GM23248 (cell line): ENCODE data around the gene ADAM33. TPM values are rescaled to one million over a fixed set of nuclear protein-coding genes. Genes with fewer than 3 reads are reported as not detected.

ENCODE experiments used
- DNase-seq: peaks from one replicate; pipeline ENCODE4 v3.0.0-alpha.2; 2015
- H2AFZ ChIP-seq: fragments of 200-600 bp; sonication (generic); 2 replicates; pipeline ENCODE4 v1.6.1; 2016; ENCODE audit warnings: antibody characterized with exemption
- H3F3A ChIP-seq: fragments of 200-600 bp; sonication (generic); 2 replicates; pipeline ENCODE4 v1.6.1; 2016; ENCODE audit warnings: mild to moderate bottlenecking, antibody characterized with exemption, mixed run types; ENCODE audit not compliant: insufficient read depth
- H3K27ac ChIP-seq: fragments of 200-600 bp; sonication (generic); 2 replicates; pipeline ENCODE4 v1.5.1; 2016; ENCODE audit warnings: mild to moderate bottlenecking
- H3K27me3 ChIP-seq: fragments of 200-600 bp; sonication (generic); replicated peaks from 2 replicates; pipeline ENCODE4 v1.6.1; 2016; ENCODE audit warnings: mild to moderate bottlenecking; ENCODE audit not compliant: insufficient read depth
- H3K36me3 ChIP-seq: fragments of 200-600 bp; sonication (generic); 2 replicates; pipeline ENCODE4 v1.6.1; 2016; ENCODE audit warnings: low read depth, mild to moderate bottlenecking
- H3K4me1 ChIP-seq: fragments of 200-600 bp; sonication (generic); 2 replicates; pipeline ENCODE4 v1.6.1; 2016; ENCODE audit warnings: mild to moderate bottlenecking; ENCODE audit not compliant: insufficient read depth
- H3K4me2 ChIP-seq: fragments of 200-600 bp; sonication (generic); one replicate; pipeline ENCODE4 v1.6.1; 2016; ENCODE audit warnings: mild to moderate bottlenecking; ENCODE audit not compliant: unreplicated experiment
- H3K4me3 ChIP-seq: fragments of 200-600 bp; sonication (generic); 2 replicates; pipeline ENCODE4 v1.5.1; 2016; ENCODE audit warnings: mild to moderate bottlenecking
- H3K79me2 ChIP-seq: fragments of 200-600 bp; sonication (generic); 2 replicates; pipeline ENCODE4 v1.6.1; 2016; ENCODE audit warnings: mild to moderate bottlenecking; ENCODE audit not compliant: insufficient read depth
- H3K9ac ChIP-seq: fragments of 200-600 bp; sonication (generic); 2 replicates; pipeline ENCODE4 v1.6.1; 2016; ENCODE audit warnings: mild to moderate bottlenecking
- H3K9me2 ChIP-seq: fragments of 200-600 bp; sonication (generic); 2 replicates; pipeline ENCODE4 v1.6.1; 2016; ENCODE audit warnings: mixed run types, mild to moderate bottlenecking, moderate library complexity; ENCODE audit not compliant: insufficient read depth
- H3K9me3 ChIP-seq: fragments of 200-600 bp; sonication (generic); one replicate; pipeline ENCODE4 v1.6.1; 2017; ENCODE audit warnings: low read depth
- H4K20me1 ChIP-seq: fragments of 200-600 bp; sonication (generic); 2 replicates; pipeline ENCODE4 v1.6.0; 2016; ENCODE audit not compliant: insufficient read depth
- EZH2 ChIP-seq: fragments of 200-600 bp; sonication (generic); IDR thresholded peaks from 2 replicates; pipeline ENCODE4 v1.6.1; 2018; ENCODE audit warnings: antibody characterized with exemption, mild to moderate bottlenecking; ENCODE audit not compliant: insufficient read depth, poor library complexity, severe bottlenecking
- EZH2phosphoT487 ChIP-seq: fragments of 200-600 bp; sonication (generic); IDR thresholded peaks from 2 replicates; pipeline ENCODE4 v1.6.1; 2018; ENCODE audit warnings: antibody characterized with exemption, moderate library complexity, mild to moderate bottlenecking, low read depth; ENCODE audit not compliant: insufficient read depth
- WGBS, 2 experiments: methylation state at CpG; one replicate each; pipeline ENCODE4 v1.1.6; 2015 to 2017; ENCODE audit warnings: low lambda C conversion rate in 2 of 2, low coverage in 1 of 2; ENCODE audit errors: missing lambda C conversion rate in 2 of 2; 5-methylcytosine and 5-hydroxymethylcytosine counted together
- in situ Hi-C: fragments of 300-500 bp; cut with MboI; formaldehyde crosslinking; loops from 2 replicates; pipeline ENCODE4 v1.15.0; 2020
- polyA plus RNA-seq: library from polyadenylated mRNA; unstranded; fragments of >200 nt; fragmentation: Nextera tagmentation; extraction: Ambion mirVana; gene quantifications from 2 replicates; pipeline ENCODE4 v1.2.1, GENCODE V29; 2016
- total RNA-seq: library from RNA; depleted of rRNA; stranded (reverse); fragments of >200 nt; shearing (Covaris generic); gene quantifications from 2 replicates; pipeline ENCODE4 v1.2.3, GENCODE V29; 2014

Gene ADAM33
- total and polyA plus RNA-seq, 2 experiments from 2014 or later = 22.6 to 53.1 TPM

- H3K9me2 ChIP-seq = no peaks in the 10 kb centered on the region
- DNase-seq = no peak
- H3K9me3 ChIP-seq = no peaks in the 10 kb centered on the region
- no peaks in the 10 kb centered on the region for H3K79me2 ChIP-seq
- H3K4me2 ChIP-seq = no peak overlapping the region
- in situ Hi-C loops = no loop called here
- WGBS, 2 experiments = 81 to 90% methylated on average over 9 to 10 of the region's 10 CpGs
- H4K20me1 ChIP-seq = no peaks in the 10 kb centered on the region
- H2AFZ ChIP-seq = no peak overlapping the region
- no peaks in the 10 kb centered on the region for H3K36me3 ChIP-seq
- no peaks in the 10 kb centered on the region for H3F3A ChIP-seq
- no peak overlapping the region for H3K4me3 ChIP-seq
- no peak overlapping the region for H3K9ac ChIP-seq
- TF ChIP-seq EZH2 (no peak), EZH2phosphoT487 (no peak)
- no peaks in the 10 kb centered on the region for H3K27me3 ChIP-seq
- peaks cover 8% of the 10 kb centered on the region; the same call in 1 of the 2 replicates for H3K4me1 ChIP-seq
- H3K27ac ChIP-seq = no peak overlapping the region
These were observed 10.9 kb downstream of the ADAM33 start for GRCh38 chr20:3670945-3671344.

GRCh38 chr20:3670511-3670910 lies 11.3 kb downstream of the ADAM33 start:
- Histone ChIP-seq H3K4me1 (peaks cover 8% of the 10 kb centered on the region; the same call in 1 of the 2 replicates), H3K27me3 (no peaks in the 10 kb centered on the region), H3K36me3 (no peaks in the 10 kb centered on the region), H2AFZ (no peak overlapping the region), H3K9ac (no peak overlapping the region), H3K9me2 (no peaks in the 10 kb centered on the region), H3F3A (no peaks in the 10 kb centered on the region), H4K20me1 (no peaks in the 10 kb centered on the region), H3K4me2 (no peak overlapping the region), H3K9me3 (no peaks in the 10 kb centered on the region), H3K27ac (no peak overlapping the region), H3K79me2 (no peaks in the 10 kb centered on the region), H3K4me3 (no peak overlapping the region)
- WGBS, 2 experiments = 52 to 54% methylated on average over 6 of the region's 6 CpGs
- in situ Hi-C loops = no loop called here
- TF ChIP-seq EZH2 (no peak), EZH2phosphoT487 (no peak)
- DNase-seq = peak; percentile 79

- Histone ChIP-seq H3K79me2 (no peaks in the 10 kb centered on the region), H3K4me1 (peaks cover 8% of the 10 kb centered on the region; the same call in 1 of the 2 replicates), H2AFZ (no peak overlapping the region), H3K27me3 (no peaks in the 10 kb centered on the region), H3K9ac (no peak overlapping the region), H3K4me2 (no peak overlapping the region), H3F3A (no peaks in the 10 kb centered on the region), H3K27ac (no peak overlapping the region), H3K36me3 (no peaks in the 10 kb centered on the region), H4K20me1 (no peaks in the 10 kb centered on the region), H3K4me3 (no peak overlapping the region), H3K9me2 (no peaks in the 10 kb centered on the region), H3K9me3 (no peaks in the 10 kb centered on the region)
- peak; percentile 24 for DNase-seq
- TF ChIP-seq EZH2 = no peak
- TF ChIP-seq EZH2phosphoT487 = no peak
- in situ Hi-C loops = no loop called here
- WGBS, 2 experiments = 79 to 81% methylated on average over 12 to 13 of the region's 13 CpGs
These were observed 12.0 kb downstream of the ADAM33 start for GRCh38 chr20:3669710-3670367.

- Histone ChIP-seq H3K4me1 (peaks cover 8% of the 10 kb centered on the region; the same call in 1 of the 2 replicates), H3K9me3 (no peaks in the 10 kb centered on the region), H3K79me2 (no peaks in the 10 kb centered on the region), H3K4me3 (no peak overlapping the region), H2AFZ (no peak overlapping the region), H3K36me3 (no peaks in the 10 kb centered on the region), H3K27me3 (0 out of 2 replicates have a peak, but pooled peaks cover 4% of the 10 kb centered on the region), H3K4me2 (no peak overlapping the region), H3K27ac (no peak overlapping the region), H3F3A (0 out of 2 replicates have a peak, but pooled peaks cover 4% of the 10 kb centered on the region), H3K9me2 (no peaks in the 10 kb centered on the region), H4K20me1 (no peaks in the 10 kb centered on the region), H3K9ac (no peak overlapping the region)
- DNase-seq = peak; percentile 24
- WGBS, 2 experiments = 83 to 89% methylated on average over 8 of the region's 8 CpGs
- in situ Hi-C loops = no loop called here
- no peak for TF ChIP-seq EZH2
- TF ChIP-seq EZH2phosphoT487 = no peak
These were observed 14.3 kb downstream of the ADAM33 start for GRCh38 chr20:3667434-3668037.
